Prostate gland (tissue), 2 donors: Measurements from ENCODE around the gene PCDHA1.

Experiments
- CTCF ChIP-seq, 4 experiments: fragments of 200-600 bp in 2 of 4; fragments of 450-650 bp in 2 of 4; sonication (generic) in 2 of 4; IDR thresholded peaks; 1 replicate in 3 of 4; 2 replicates in 1 of 4; pipeline ENCODE4 v1.5.1; 2016 to 2019; ENCODE audit warnings: antibody characterized with exemption in 4 of 4, mild to moderate bottlenecking in 2 of 4, moderate library complexity in 2 of 4
- POLR2A ChIP-seq: fragments of 450-650 bp; IDR thresholded peaks from one replicate; pipeline ENCODE4 v1.6.1; 2016; ENCODE audit warnings: antibody characterized with exemption, mild to moderate bottlenecking
- POLR2AphosphoS5 ChIP-seq: sonication (generic); formaldehyde crosslinking; IDR thresholded peaks from one replicate; pipeline ENCODE4 v1.6.1; 2017; ENCODE audit warnings: antibody characterized with exemption

- no peak for TF ChIP-seq CTCF (IDR thresholded peaks at IDR 0.05)
- no peak for TF ChIP-seq POLR2AphosphoS5
- TF ChIP-seq POLR2A: no peak
Observed at GRCh38 chr5:141003031-141003430, 217.1 kb downstream of the PCDHA1 start.
